Lower leg skin (tissue), 3 donors: ENCODE results near the gene DPYD.
"Not testable (repeated sequence)": the region's sequence is repeated elsewhere in the genome, so short reads cannot be mapped to it uniquely, and the experiment has no call there.

Experiments
- POLR2A ChIP-seq, 2 donors: fragments of 450-650 bp; IDR thresholded peaks; one replicate each; pipeline ENCODE4 v1.6.1; 2016 to 2017; ENCODE audit warnings: antibody characterized with exemption in 2 of 2, mild to moderate bottlenecking in 1 of 2, moderate library complexity in 1 of 2
- TF ChIP-seq, protein P1 (sequence below), 3 donors: fragments of 450-650 bp; IDR thresholded peaks; one replicate each; pipeline ENCODE4 v1.5.1; 2016; ENCODE audit warnings: antibody characterized with exemption in 3 of 3, mild to moderate bottlenecking in 3 of 3, moderate library complexity in 2 of 3

DNA sequence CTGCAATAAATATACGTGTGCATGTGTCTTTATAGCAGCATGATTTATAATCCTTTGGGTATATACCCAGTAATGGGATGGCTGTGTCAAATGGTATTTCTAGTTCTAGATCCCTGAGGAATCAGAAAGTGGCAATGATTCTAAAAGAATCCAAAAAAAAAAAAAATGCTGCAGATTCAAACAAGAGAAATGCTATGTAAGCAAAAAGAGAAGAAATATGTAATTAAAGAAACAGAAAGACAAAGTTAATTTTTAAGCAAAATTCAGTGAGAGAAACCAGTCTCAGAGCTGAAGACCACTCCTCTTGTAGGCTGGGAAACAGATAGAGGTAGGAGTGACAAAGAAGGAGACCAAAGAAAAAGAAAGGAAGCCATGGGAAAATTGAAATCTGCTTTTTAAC is 571.0 kb downstream of the DPYD start:
- not testable (repeated sequence) for TF ChIP-seq POLR2A (IDR thresholded peaks at IDR 0.05)
- TF ChIP-seq, protein P1, sequence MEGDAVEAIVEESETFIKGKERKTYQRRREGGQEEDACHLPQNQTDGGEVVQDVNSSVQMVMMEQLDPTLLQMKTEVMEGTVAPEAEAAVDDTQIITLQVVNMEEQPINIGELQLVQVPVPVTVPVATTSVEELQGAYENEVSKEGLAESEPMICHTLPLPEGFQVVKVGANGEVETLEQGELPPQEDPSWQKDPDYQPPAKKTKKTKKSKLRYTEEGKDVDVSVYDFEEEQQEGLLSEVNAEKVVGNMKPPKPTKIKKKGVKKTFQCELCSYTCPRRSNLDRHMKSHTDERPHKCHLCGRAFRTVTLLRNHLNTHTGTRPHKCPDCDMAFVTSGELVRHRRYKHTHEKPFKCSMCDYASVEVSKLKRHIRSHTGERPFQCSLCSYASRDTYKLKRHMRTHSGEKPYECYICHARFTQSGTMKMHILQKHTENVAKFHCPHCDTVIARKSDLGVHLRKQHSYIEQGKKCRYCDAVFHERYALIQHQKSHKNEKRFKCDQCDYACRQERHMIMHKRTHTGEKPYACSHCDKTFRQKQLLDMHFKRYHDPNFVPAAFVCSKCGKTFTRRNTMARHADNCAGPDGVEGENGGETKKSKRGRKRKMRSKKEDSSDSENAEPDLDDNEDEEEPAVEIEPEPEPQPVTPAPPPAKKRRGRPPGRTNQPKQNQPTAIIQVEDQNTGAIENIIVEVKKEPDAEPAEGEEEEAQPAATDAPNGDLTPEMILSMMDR (IDR thresholded peaks at IDR 0.05) = not testable (repeated sequence)
